Subcutaneous adipose tissue (tissue), 4 donors: ENCODE measurements around the gene ORMDL2. TPM values are rescaled to one million over a fixed set of nuclear protein-coding genes. Genes with fewer than 3 reads are reported as not detected.

Experiments
- CTCF ChIP-seq: fragments of 450-650 bp; IDR thresholded peaks from one replicate; pipeline ENCODE4 v1.5.1; 2016; ENCODE audit warnings: low read depth, mild to moderate bottlenecking, control low read depth, antibody characterized with exemption, moderate library complexity
- total RNA-seq, 4 donors: library from RNA; depleted of rRNA; stranded (reverse); fragments of >200 nt; gene quantifications; one replicate each; pipeline ENCODE4 v1.1.0, GENCODE V29; 2016

The ORMDL2 gene
- total RNA-seq, 4 donors from 2014 or later: 11.7 to 29.5 (median 17.6) TPM

- TF ChIP-seq CTCF: no peak
These were observed 2.4 kb upstream of the ORMDL2 start for GRCh38 chr12:55815473-55815872.

- no peak for TF ChIP-seq CTCF
These were observed 928 bp upstream of the ORMDL2 start for GRCh38 chr12:55816881-55817344.

- TF ChIP-seq CTCF: no peak
These were observed 393 bp downstream of the ORMDL2 start for GRCh38 chr12:55818140-55818728.

GRCh38 chr12:55818886-55819285 is 1.0 kb downstream of the ORMDL2 start:
- no peak for TF ChIP-seq CTCF

GRCh38 chr12:55820679-55821078 is 2.8 kb downstream of the ORMDL2 start:
- TF ChIP-seq CTCF: no peak

GRCh38 chr12:55822228-55822627 is 4.4 kb downstream of the ORMDL2 start:
- no peak for TF ChIP-seq CTCF

- TF ChIP-seq CTCF: no peak
These were observed 5.6 kb downstream of the ORMDL2 start for GRCh38 chr12:55823419-55823818.
